ENCODE results near the gene FBXW7.

- no peak for TF ChIP-seq TAF1 (IDR thresholded peaks at IDR 0.05; ENCODE audit: low read depth, low read length)
- no peak for TF ChIP-seq POLR2A (IDR thresholded peaks at IDR 0.05; ENCODE audit: low read depth, low read length)
- no peak for TF ChIP-seq POLR2AphosphoS5 (IDR thresholded peaks at IDR 0.05; ENCODE audit: low read depth, low read length)
- no peak for TF ChIP-seq PAX5 (IDR thresholded peaks at IDR 0.05; ENCODE audit: insufficient read depth, low read length, severe bottlenecking)
- TF ChIP-seq POU2F2 (IDR thresholded peaks at IDR 0.05; ENCODE audit: low read depth, low read length) = no peak
- TF ChIP-seq SPI1 (IDR thresholded peaks at IDR 0.05; ENCODE audit: low read depth, low read length) = no peak
Observed at GRCh38 chr4:152462695-152463094, 73.2 kb downstream of the FBXW7 start.

All from GM12891 (cell line).